DLD1 (cell line): Measurements from ENCODE around the gene ATP1A3.
"Not testable (repeated sequence)": the region's sequence is repeated elsewhere in the genome, so short reads cannot be mapped to it uniquely, and the experiment has no call there.

Experiments
- in situ Hi-C: cut with HindIII; loops from 2 replicates; pipeline ENCODE4 v1.10.0; 2017; ENCODE audit warnings: low sequenced_read_pairs

The ATP1A3 gene

GRCh38 chr19:42012747-42013146, 18.7 kb upstream of the ATP1A3 start:
- in situ Hi-C loops, result not testable (repeated sequence)

GRCh38 chr19:42010245-42011126, 16.5 kb upstream of the ATP1A3 start:
- in situ Hi-C loops, result no loop called here

GRCh38 chr19:42006569-42006968, 12.5 kb upstream of the ATP1A3 start:
- in situ Hi-C loops, result no loop called here

GRCh38 chr19:42005504-42005903, 11.5 kb upstream of the ATP1A3 start:
- in situ Hi-C loops, result no loop called here

DNA sequence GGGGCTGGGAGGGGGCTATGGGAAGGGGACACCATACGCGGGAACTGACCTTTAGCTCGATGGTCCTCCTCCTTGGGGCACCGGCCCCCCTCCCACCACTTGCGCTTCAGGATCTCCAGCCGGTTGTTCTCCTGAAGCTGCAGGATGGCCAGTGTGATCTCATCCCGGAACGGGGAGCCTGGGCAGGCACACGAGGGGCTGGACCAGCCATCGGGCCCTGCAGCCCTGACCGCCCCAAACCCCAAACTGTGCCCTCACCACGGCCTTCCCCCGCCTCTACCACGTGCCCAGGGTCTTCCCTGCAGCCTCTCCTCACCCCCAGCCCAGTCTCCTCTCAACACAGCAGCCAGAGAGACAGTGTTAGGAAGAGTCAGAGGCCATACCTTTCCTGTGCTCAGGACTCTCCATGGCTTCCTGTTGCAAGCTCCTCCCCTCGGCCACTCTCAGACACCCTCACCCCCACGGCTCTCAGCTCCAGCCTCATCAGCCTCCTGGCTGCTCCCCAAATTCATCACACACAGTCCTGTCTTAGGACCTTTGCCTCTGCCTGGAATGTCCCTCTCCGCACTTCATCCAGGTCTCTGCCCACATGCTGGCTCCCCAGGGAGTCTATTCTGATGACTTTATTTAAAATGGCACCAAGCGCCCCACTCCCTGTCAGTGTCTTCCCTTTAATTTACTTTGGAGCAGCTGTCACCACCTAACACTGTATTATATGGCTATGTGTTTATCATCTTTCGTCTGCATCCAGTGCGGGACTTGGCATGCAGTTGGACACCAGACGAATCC, 9.7 kb upstream of the ATP1A3 start:
- in situ Hi-C loops, result no loop called here

DNA sequence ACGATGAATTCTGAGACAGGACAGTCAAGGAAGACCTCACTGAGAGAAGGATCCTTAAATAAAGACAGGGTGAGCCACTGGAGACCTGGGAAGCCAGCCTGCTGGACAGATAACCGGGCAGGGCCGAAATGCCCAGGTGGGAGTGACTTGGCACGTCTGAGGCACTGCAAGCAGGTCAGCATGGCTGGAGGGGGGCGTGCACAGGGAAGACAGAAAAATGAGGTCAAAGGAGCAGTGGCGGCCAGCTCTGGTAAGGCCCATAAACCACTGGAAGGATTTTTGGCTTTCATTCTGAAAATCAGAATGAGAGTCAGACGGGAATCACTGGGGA, 5.8 kb upstream of the ATP1A3 start:
- in situ Hi-C loops, result no loop called here

DNA sequence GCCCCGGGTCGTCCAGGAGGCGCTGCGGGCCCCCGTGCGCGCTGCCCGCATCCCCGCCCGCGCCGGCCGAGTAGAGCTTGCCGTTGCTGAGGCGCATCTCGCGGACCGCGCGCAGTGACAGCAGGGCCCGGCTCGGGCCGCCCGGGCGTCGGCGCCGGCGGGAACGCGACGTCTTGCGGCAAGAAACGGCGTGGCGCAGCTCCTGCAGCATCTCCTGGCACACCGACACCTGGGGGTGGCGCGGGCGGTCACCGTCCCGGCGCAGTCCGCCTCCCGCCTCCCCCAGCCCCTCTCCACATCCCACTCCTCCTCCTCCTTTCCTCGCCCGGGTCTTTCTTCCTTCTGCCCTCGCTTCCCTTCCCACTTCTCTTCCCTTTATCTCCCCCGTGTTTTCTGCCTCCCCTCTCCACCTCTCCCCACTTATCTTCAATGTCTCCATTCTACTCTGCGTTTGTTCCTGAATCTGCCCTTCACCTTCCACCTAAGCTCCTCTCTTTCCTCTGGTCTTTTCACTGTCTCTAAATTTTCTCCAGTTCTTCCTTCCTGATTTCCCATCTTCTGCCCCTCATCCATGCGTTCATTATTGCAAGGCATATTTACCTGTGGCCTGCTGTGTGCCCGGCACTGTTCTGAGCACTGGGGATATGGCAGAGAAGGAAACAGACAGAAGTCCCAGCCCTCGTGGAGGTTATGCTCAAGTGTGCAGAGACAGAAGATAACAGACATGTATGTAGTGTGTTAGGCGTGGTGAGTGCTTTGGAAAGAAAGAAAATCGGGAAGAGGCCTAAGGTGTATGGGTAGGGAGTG, 5.2 kb upstream of the ATP1A3 start:
- in situ Hi-C loops, result no loop called here

DNA sequence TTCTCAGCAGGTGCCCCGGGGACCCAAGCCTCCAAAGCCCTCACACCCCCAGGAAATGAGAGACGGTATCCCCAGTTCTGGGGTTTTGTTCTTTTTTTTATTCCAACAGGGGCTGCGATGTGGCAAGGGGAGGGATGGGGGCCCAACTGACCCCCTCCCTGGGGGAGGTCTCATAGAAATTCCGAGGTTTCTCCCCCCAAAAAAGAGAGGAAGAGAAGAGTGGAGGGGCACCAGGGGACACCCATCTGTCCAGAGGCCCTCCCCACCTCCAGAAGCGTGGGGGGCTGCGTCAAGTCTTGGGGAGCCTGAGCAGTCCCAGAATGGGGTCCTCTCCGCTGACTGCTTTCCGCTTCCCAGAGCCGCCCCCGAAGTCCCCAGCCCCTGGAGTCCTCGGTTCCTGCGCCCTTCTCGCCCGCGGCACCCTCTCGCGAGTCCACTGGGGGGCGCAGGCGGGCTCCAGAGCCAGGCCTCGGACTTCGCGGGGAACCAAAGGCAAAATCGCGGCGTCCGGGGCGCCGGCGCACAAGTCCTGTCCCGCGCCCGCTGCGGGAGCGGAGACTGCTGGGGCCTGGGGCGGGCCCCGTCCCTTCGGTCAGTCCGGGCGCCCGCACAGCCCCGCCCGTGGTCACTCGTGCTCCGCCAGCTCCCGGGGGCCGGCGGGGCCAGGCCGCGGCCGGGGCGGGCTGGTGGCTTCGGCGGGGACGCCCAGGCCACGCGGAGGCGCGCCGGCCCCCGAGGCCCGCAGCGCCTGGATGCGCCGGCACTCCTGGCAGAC, 4.4 kb upstream of the ATP1A3 start:
- in situ Hi-C loops, result no loop called here

- in situ Hi-C loops, result no loop called here
Observed at GRCh38 chr19:41997851-41998229, 3.8 kb upstream of the ATP1A3 start.

DNA sequence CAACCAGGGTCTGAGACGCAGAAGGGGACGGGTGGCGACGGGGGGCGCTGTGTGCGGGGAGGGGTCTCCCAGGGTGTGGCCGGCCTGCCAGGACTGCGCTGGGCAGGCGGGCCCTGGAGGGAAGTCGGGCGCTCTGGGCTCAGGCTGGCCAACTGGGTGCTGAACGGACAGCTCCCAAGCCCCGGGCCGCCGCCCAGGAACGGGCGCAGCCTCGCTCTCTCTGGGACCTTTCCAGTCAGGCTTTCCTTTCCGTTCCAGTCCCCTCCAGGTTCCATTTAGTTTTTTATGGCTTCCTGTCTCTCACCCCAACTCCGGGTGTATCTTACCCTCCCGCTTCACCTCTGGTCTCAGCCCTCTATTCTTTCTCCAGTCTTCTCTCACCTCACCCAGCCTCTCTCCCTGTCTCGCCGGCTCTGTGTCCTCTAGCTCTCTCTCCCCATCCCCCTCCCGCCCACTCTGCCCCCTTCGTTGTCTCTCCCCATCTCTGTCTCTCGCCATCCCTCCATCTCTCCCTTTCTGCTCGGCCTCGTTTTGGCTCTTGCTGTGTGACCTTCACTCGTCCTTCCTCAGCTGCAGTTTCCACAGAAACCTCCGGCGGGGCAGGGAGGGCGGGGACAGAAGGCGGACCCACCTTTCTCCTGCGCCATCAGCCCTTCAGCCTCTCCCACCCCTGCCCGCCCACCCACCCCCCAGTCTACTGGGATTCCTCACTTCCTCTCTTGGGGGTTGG, 3.3 kb upstream of the ATP1A3 start:
- in situ Hi-C loops, result no loop called here

DNA sequence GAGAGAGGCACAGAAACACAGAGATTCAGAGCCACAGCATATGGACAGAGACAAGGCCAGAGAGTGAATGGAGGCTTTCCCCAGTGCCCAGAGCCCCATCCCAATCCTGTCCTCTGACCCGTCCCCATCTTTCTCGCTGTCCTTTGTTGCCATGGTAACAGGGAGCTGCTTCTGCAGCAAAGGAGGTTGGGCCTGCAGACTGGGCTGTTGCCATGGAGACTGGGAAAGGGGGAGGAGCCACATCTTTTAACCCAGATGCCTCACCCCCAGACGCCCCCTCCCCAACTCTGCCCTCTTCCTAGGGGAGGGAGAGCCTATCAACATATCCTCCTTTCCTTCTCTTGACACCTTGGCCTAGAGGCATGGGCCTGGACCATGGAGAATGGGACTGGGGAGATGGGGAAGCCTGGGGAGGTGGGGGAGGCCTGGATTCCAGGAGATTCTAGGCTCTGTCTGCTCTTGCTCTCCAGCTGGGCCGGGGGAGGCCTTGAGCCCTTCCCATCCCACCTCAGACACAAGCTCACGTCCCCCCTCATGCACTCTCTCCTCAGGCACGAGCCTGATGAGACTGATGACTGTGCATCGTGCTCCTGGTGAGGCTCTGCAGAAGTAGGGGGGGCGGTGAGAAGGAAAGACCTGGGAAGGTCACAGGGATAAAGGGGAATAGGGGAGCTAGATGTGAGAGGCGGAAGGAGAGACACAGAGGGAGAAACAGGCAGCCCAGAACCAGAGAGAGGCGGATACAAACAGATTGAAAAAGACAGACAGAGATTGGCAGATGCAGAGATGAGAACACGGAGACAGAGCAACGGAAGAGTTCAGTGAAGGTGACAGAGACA, 2.1 kb upstream of the ATP1A3 start:
- in situ Hi-C loops, result no loop called here

DNA sequence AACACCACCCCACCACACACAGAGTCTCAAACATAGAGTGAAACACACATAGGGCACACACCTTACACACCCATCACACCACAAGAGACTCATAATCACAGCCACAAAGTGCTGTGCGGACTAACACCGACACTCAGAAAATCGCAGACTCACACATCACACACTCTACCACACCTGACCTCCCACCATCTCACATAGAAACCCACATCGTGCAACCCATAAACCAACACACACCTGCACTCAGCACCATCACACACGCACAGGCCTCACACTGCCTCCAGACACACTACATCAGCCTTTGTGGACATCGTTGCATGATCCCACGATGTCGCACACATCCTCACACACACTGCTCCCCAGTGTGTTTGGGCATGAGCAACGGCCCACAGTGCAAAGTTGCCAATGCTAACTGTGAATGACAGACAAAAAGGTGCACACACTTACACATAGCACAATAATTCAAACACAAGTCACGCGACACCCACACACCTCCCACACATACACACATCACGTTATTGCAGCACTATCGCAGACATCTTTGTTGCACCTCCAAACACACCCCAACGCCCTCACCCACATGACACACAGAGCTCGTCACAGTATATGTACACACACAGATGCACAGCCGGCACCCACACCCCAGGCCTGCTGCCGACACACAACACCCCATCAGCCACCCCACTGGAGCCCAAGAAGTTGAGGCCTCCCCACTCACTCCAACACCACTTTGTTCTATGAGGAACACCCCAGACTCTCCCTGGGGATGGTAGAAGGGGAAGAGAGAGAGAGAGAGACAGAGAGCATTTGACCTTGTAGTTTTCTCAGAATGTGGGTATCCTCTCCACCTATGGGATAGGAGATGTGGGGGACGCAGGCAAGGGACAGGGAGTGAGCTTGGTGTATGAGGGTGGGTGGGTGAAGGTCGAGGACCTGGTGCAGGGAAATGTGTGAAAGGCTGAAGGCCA, 1.2 kb upstream of the ATP1A3 start:
- in situ Hi-C loops, result no loop called here

- in situ Hi-C loops, result no loop called here
Observed at GRCh38 chr19:41994521-41994971, 516 bp upstream of the ATP1A3 start.

- in situ Hi-C loops, result not testable (repeated sequence)
Observed at GRCh38 chr19:41991925-41992569, 2.0 kb downstream of the ATP1A3 start.

DNA sequence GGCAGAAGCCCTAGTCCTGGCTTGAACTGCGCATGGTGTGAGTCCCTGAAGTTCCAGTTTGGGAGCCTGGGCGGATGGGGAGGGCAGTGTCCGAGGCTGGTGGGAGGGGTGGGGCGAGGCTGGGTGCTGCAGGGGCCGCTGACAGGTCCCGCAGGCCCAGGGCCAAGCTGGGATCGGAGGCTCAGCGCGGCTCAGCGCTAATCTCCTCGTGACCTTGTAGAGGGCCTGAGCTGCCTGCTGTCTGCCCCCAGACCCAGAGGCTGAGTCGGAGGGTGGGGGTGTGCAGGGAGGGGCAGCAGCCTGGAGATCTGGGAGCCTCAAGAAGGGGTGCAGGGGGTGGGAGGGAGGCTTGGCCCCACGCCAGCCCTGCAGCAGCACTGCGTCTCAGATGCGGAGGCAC, 3.0 kb downstream of the ATP1A3 start:
- in situ Hi-C loops, result no loop called here

DNA sequence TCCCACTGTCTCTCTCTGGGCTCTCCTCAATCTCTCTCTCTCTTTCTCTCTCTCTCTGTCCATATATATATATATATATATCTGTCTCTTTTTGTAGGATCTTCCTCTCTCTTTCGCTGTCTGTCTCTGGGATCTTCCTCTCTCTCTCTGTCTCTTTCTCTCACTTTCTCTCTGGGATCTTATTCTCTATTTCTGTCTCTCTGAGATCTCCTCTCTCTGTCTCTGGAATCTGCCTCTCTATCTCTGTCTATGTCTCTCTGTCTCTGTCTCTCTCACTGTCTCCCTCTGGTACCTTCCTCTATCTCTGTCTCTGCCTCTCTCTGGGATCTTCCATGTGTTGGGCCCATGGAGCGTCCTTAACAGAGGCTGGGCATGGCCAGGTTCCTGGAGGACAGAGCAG, 3.4 kb downstream of the ATP1A3 start:
- in situ Hi-C loops, result no loop called here

DNA sequence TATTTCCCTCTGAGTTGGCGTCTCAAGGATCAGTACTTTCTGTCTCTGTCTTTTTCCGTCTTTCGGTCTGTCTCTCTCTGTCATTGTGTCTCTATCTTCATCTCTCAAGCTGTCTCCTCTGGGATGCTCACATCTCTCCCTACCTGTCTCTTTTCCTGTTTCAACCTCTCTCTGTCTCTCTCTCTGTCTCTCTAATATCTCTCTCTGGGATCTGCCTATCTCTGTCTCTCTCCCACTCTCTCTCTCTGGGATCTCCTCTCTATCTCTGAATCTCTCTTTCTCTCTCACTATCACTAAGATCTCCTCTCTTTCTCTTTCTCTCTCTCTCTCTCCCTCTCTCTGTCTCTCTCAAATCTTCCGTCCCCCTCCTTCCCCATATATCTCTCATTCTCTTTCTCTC, 4.0 kb downstream of the ATP1A3 start:
- in situ Hi-C loops, result no loop called here
